ENCODE data around the gene MTG2. TPM values are rescaled to one million over a fixed set of nuclear protein-coding genes. Genes with fewer than 3 reads are reported as not detected.

MTG2 gene
- total and polyA plus RNA-seq, 2 of the 8 experiments (the other 6 are each of a cell fraction or from before 2014, with no cell fraction given): 14.4 to 22.8 TPM

GRCh38 chr20:62239278-62239879 is 56.6 kb downstream of the MTG2 start (continued):
- no peak for TF ChIP-seq RAD21 (IDR thresholded peaks at IDR 0.05 in 1 of 2, conservative IDR thresholded peaks at IDR 0.05 in 1 of 2; ENCODE audit: low read depth in 2 of 2, low read length in 2 of 2)
- TF ChIP-seq NANOG (IDR thresholded peaks at IDR 0.05; ENCODE audit: insufficient read depth, low read depth, low read length, poor library complexity, severe bottlenecking): no peak
- TF ChIP-seq POLR2AphosphoS5 (IDR thresholded peaks at IDR 0.05; ENCODE audit: low read depth, low read length): no peak
- no peak for TF ChIP-seq JUN (IDR thresholded peaks at IDR 0.05; ENCODE audit: low read depth, low read length)
- TF ChIP-seq BCL11A (IDR thresholded peaks at IDR 0.05; ENCODE audit: low read depth in 2 of 2, low read length in 2 of 2): no peak
- no peak for TF ChIP-seq EP300 (IDR thresholded peaks at IDR 0.05; ENCODE audit: borderline replicate concordance in 1 of 2, low read depth in 2 of 2, low read length in 2 of 2)
- no peak for TF ChIP-seq SP4 (IDR thresholded peaks at IDR 0.05; ENCODE audit: low read length)
- no peak for TF ChIP-seq TCF12 (IDR thresholded peaks at IDR 0.05; ENCODE audit: low read depth, low read length)
- no peak for TF ChIP-seq CHD7 (IDR thresholded peaks at IDR 0.05; ENCODE audit: insufficient replicate concordance, low read length)
